HepG2 (cell line): ENCODE data around the gene ZDHHC24. TPM values are rescaled to one million over a fixed set of nuclear protein-coding genes. Genes with fewer than 3 reads are reported as not detected.

Experiments
- ASH2L ChIP-seq: fragments of 300-600, 200-600 bp; sonication (generic); IDR thresholded peaks from 2 replicates; pipeline ENCODE4 v1.7.0; 2017; ENCODE audit warnings: low read depth, mild to moderate bottlenecking, moderate library complexity, mixed read lengths, low read length; ENCODE audit not compliant: insufficient read length
- ETV6 ChIP-seq: sonication (generic); formaldehyde crosslinking; conservative IDR thresholded peaks from 2 replicates; pipeline ENCODE4 v1.4.0; 2020; ENCODE audit warnings: missing genetic modification reagents
- HCFC1 ChIP-seq: fragments of 150-350 bp; IDR thresholded peaks from 2 replicates; pipeline ENCODE4 v1.6.1; 2014; ENCODE audit warnings: low read depth, low read length
- HMGA1 ChIP-seq: sonication (generic); formaldehyde crosslinking; conservative IDR thresholded peaks from 2 replicates; pipeline ENCODE4 v1.4.0; 2020; ENCODE audit warnings: missing genetic modification reagents
- KAT2B ChIP-seq: fragments of 150-350 bp; IDR thresholded peaks from 2 replicates; pipeline ENCODE4 v1.6.1; 2014; ENCODE audit warnings: low read depth, low read length, borderline replicate concordance
- NKX3-1 ChIP-seq: sonication (generic); formaldehyde crosslinking; IDR thresholded peaks from 2 replicates; pipeline ENCODE4 v1.5.0; 2020; ENCODE audit warnings: missing genetic modification reagents
- SPEN ChIP-seq: sonication (generic); formaldehyde crosslinking; IDR thresholded peaks from 2 replicates; pipeline ENCODE4 v1.5.1; 2020; ENCODE audit warnings: low read depth, mild to moderate bottlenecking, missing genetic modification reagents
- U2AF2 ChIP-seq: fragments of 200-400 bp; formaldehyde crosslinking; IDR thresholded peaks from 2 replicates; pipeline ENCODE4 v1.6.1; 2017; ENCODE audit warnings: low read depth, mild to moderate bottlenecking, low read length
- ZNF224 ChIP-seq: sonication (generic); formaldehyde crosslinking; IDR thresholded peaks from 2 replicates; pipeline ENCODE4 v1.5.0; 2020; ENCODE audit warnings: mild to moderate bottlenecking, missing genetic modification reagents
- ZNF234 ChIP-seq: sonication (generic); formaldehyde crosslinking; conservative IDR thresholded peaks from 2 replicates; pipeline ENCODE4 v1.5.1; 2020; ENCODE audit warnings: mild to moderate bottlenecking, missing genetic modification reagents
- ZNF251 ChIP-seq: sonication (generic); formaldehyde crosslinking; IDR thresholded peaks from 2 replicates; pipeline ENCODE4 v1.9.0; 2021; ENCODE audit warnings: mild to moderate bottlenecking, missing genetic modification reagents
- ZNF256 ChIP-seq: sonication (generic); formaldehyde crosslinking; conservative IDR thresholded peaks from 2 replicates; pipeline ENCODE4 v1.4.0; 2020; ENCODE audit warnings: missing genetic modification reagents
- ZNF260 ChIP-seq: sonication (generic); formaldehyde crosslinking; IDR thresholded peaks from 2 replicates; pipeline ENCODE4 v1.4.0; 2020; ENCODE audit warnings: missing genetic modification reagents, low read depth, mild to moderate bottlenecking, borderline replicate concordance
- ZNF562 ChIP-seq: sonication (generic); formaldehyde crosslinking; IDR thresholded peaks from 2 replicates; pipeline ENCODE4 v1.8.0; 2022; ENCODE audit warnings: missing genetic modification reagents, borderline replicate concordance
- ZNF570 ChIP-seq: sonication (generic); formaldehyde crosslinking; IDR thresholded peaks from 2 replicates; pipeline ENCODE4 v1.4.0; 2020; ENCODE audit warnings: mild to moderate bottlenecking, missing genetic modification reagents, borderline replicate concordance
- ZNF598 ChIP-seq: sonication (generic); formaldehyde crosslinking; IDR thresholded peaks from 2 replicates; pipeline ENCODE4 v1.5.1; 2020; ENCODE audit warnings: mild to moderate bottlenecking, missing genetic modification reagents, borderline replicate concordance
- ZNF891 ChIP-seq: sonication (generic); formaldehyde crosslinking; IDR thresholded peaks from 2 replicates; pipeline ENCODE4 v1.5.0; 2020; ENCODE audit warnings: mild to moderate bottlenecking, missing genetic modification reagents
- polyA plus RNA-seq, 8 experiments: library from polyadenylated mRNA; depleted of rRNA in 3 of 8; stranded (reverse) in 7 of 8; unstranded in 1 of 8; fragments of >200 nt; fragmentation: Illumina TruSeq in 4 of 8; extraction: Trizol in 4 of 8; gene quantifications; 2 replicates each; pipeline versions ENCODE4 v1.2.1 to v1.2.3, GENCODE V29; 2011 to 2016; ENCODE audit warnings: low read depth in 4 of 8, missing spikeins in 1 of 8, mixed read lengths in 1 of 8; ENCODE audit not compliant: insufficient read depth in 1 of 8
- total RNA-seq, 5 experiments: library from RNA; depleted of rRNA; stranded (reverse); fragments of >200 nt; fragmentation: Illumina TruSeq; extraction: Trizol; gene quantifications; 2 replicates each; pipeline ENCODE4 v1.2.3, GENCODE V29; 2016; ENCODE audit warnings: low read depth in 1 of 5
- TF ChIP-seq, protein P1 (sequence below): sonication (generic); formaldehyde crosslinking; IDR thresholded peaks from 2 replicates; pipeline ENCODE4 v1.5.0; 2020; ENCODE audit warnings: mild to moderate bottlenecking, missing genetic modification reagents
- TF ChIP-seq, protein P2 (sequence below): sonication (generic); formaldehyde crosslinking; IDR thresholded peaks from 2 replicates; pipeline ENCODE4 v1.5.1; 2020; ENCODE audit warnings: mild to moderate bottlenecking, missing genetic modification reagents, moderate library complexity
- TF ChIP-seq, protein P3 (sequence below), 2 experiments: sonication (generic) in 1 of 2; formaldehyde crosslinking in 1 of 2; IDR thresholded peaks; 2 replicates each; pipeline versions ENCODE4 v1.4.0 to v1.6.1; 2018 to 2020; ENCODE audit warnings: missing genetic modification reagents in 2 of 2, borderline replicate concordance in 1 of 2, low read depth in 1 of 2, mild to moderate bottlenecking in 1 of 2, missing biosample characterization in 1 of 2

The ZDHHC24 gene
- total and polyA plus RNA-seq, 2 of the 13 experiments (the other 11 are each of a cell fraction or from before 2014, with no cell fraction given), result 4.3 TPM

DNA sequence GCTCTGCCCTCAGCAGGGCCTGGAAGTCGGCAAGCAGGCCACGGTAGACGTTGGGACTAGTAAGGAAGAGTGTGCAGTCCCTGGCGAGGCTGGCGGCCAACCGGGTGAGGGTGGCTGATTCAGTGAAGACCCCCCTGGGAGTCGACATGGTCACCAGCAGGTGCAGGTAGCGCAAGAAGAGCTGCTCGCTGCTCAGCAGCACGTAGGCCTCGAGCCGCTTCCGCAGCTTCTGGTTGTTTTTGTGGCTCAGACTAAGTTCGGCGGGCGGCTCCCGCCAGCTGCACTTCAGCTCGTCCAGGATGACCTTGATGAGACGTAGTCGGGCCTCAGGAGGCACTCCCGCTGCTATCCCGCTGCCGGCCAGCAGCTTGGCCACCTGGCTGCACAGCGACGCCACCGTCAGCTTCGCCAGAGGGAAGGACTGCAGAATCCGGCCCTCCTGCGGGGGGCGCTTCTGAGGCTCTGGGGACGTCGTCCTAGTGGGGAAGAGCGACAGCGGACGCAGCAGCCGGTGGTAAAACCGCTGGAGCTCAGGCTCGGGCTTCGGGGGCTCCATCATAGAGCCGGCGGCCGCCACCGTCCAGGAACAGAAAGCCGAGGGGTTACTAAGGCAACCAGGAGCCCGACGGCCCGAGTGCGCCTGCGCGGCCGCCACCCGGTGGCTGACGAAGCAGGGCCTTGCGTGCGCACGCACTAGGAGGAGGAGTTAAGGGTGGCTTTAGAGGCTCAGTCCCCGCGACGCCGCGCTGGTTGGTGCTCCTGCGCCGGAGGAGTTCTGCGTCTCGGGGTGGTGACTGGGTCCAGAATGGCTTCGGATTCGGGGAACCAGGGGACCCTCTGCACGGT is 46.8 kb upstream of the ZDHHC24 start, which contains the start of the genes CCDC87 and CCS (continued):
- TF ChIP-seq KAT2B (no peak), SPEN (CRISPR knock-in tag) (peak; percentile 59; the same call in 1 of the 2 replicates), ASH2L (peak; percentile 65), NKX3-1 (CRISPR knock-in tag) (peak; percentile 44; the same call in 1 of the 2 replicates), ZNF260 (CRISPR knock-in tag) (no peak), U2AF2 (no peak), ETV6 (CRISPR knock-in tag) (no peak; the same call in 1 of the 2 replicates), ZNF256 (CRISPR knock-in tag) (peak; percentile 71; the same call in 1 of the 2 replicates), ZNF251 (CRISPR knock-in tag) (no peak), ZNF562 (CRISPR knock-in tag) (no peak; the same call in 1 of the 2 replicates), HCFC1 (no peak), ZNF598 (CRISPR knock-in tag) (peak; percentile 70; the same call in 1 of the 2 replicates), ZNF234 (peak; percentile 49; the same call in 1 of the 2 replicates), ZNF570 (CRISPR knock-in tag) (no peak), ZNF891 (CRISPR knock-in tag) (peak; percentile 72; the same call in 1 of the 2 replicates), ZNF224 (peak; percentile 91; the same call in 1 of the 2 replicates), HMGA1 (CRISPR knock-in tag) (no peak)
- TF ChIP-seq, protein P1, sequence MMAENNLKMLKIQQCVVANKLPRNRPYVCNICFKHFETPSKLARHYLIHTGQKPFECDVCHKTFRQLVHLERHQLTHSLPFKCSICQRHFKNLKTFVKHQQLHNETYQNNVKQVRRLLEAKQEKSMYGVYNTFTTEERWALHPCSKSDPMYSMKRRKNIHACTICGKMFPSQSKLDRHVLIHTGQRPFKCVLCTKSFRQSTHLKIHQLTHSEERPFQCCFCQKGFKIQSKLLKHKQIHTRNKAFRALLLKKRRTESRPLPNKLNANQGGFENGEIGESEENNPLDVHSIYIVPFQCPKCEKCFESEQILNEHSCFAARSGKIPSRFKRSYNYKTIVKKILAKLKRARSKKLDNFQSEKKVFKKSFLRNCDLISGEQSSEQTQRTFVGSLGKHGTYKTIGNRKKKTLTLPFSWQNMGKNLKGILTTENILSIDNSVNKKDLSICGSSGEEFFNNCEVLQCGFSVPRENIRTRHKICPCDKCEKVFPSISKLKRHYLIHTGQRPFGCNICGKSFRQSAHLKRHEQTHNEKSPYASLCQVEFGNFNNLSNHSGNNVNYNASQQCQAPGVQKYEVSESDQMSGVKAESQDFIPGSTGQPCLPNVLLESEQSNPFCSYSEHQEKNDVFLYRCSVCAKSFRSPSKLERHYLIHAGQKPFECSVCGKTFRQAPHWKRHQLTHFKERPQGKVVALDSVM (CRISPR knock-in tag), result peak; percentile 60
- TF ChIP-seq, protein P2, sequence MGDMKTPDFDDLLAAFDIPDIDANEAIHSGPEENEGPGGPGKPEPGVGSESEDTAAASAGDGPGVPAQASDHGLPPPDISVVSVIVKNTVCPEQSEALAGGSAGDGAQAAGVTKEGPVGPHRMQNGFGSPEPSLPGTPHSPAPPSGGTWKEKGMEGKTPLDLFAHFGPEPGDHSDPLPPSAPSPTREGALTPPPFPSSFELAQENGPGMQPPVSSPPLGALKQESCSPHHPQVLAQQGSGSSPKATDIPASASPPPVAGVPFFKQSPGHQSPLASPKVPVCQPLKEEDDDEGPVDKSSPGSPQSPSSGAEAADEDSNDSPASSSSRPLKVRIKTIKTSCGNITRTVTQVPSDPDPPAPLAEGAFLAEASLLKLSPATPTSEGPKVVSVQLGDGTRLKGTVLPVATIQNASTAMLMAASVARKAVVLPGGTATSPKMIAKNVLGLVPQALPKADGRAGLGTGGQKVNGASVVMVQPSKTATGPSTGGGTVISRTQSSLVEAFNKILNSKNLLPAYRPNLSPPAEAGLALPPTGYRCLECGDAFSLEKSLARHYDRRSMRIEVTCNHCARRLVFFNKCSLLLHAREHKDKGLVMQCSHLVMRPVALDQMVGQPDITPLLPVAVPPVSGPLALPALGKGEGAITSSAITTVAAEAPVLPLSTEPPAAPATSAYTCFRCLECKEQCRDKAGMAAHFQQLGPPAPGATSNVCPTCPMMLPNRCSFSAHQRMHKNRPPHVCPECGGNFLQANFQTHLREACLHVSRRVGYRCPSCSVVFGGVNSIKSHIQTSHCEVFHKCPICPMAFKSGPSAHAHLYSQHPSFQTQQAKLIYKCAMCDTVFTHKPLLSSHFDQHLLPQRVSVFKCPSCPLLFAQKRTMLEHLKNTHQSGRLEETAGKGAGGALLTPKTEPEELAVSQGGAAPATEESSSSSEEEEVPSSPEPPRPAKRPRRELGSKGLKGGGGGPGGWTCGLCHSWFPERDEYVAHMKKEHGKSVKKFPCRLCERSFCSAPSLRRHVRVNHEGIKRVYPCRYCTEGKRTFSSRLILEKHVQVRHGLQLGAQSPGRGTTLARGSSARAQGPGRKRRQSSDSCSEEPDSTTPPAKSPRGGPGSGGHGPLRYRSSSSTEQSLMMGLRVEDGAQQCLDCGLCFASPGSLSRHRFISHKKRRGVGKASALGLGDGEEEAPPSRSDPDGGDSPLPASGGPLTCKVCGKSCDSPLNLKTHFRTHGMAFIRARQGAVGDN, result peak; percentile 99
- TF ChIP-seq, protein P3, sequence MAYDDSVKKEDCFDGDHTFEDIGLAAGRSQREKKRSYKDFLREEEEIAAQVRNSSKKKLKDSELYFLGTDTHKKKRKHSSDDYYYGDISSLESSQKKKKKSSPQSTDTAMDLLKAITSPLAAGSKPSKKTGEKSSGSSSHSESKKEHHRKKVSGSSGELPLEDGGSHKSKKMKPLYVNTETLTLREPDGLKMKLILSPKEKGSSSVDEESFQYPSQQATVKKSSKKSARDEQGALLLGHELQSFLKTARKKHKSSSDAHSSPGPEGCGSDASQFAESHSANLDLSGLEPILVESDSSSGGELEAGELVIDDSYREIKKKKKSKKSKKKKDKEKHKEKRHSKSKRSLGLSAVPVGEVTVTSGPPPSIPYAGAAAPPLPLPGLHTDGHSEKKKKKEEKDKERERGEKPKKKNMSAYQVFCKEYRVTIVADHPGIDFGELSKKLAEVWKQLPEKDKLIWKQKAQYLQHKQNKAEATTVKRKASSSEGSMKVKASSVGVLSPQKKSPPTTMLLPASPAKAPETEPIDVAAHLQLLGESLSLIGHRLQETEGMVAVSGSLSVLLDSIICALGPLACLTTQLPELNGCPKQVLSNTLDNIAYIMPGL (CRISPR knock-in tag; IDR thresholded peaks at IDR 0.05; ENCODE audit: borderline replicate concordance in 1 of 2, low read depth in 1 of 2), result peak; percentile 84 to 90
